ENCODE results near the gene TMEM198.

Gene TMEM198

GRCh38 chr2:219544567-219544966 lies 739 bp downstream of the TMEM198 start:
- DNase-seq (ENCODE audit: low read depth, low spot score): no peak

- no peak for DNase-seq (ENCODE audit: low read depth, low spot score)
These were observed 1.6 kb downstream of the TMEM198 start for GRCh38 chr2:219545295-219545942.

- DNase-seq (ENCODE audit: low read depth, low spot score): no peak
These were observed 2.1 kb downstream of the TMEM198 start for GRCh38 chr2:219545943-219546352.

GRCh38 chr2:219547621-219548020 lies 3.8 kb downstream of the TMEM198 start:
- DNase-seq (ENCODE audit: low read depth, low spot score): no peak

GRCh38 chr2:219548990-219549389 lies 5.2 kb downstream of the TMEM198 start:
- no peak for DNase-seq (ENCODE audit: low read depth, low spot score)

- DNase-seq (ENCODE audit: low read depth, low spot score): no peak
These were observed 5.8 kb downstream of the TMEM198 start for GRCh38 chr2:219549619-219550018.

GRCh38 chr2:219551441-219552381 lies 7.9 kb downstream of the TMEM198 start:
- DNase-seq (ENCODE audit: low read depth, low spot score): no peak

- DNase-seq (ENCODE audit: low read depth, low spot score): no peak
These were observed 8.7 kb downstream of the TMEM198 start for GRCh38 chr2:219552382-219553167.

GRCh38 chr2:219553168-219553417 lies 9.3 kb downstream of the TMEM198 start:
- no peak for DNase-seq (ENCODE audit: low read depth, low spot score)

GRCh38 chr2:219553463-219553963 lies 9.7 kb downstream of the TMEM198 start:
- DNase-seq (ENCODE audit: low read depth, low spot score): no peak

GRCh38 chr2:219554350-219554749 lies 10.5 kb downstream of the TMEM198 start:
- DNase-seq (ENCODE audit: low read depth, low spot score): no peak

GRCh38 chr2:219555956-219556355 lies 12.1 kb downstream of the TMEM198 start:
- DNase-seq (ENCODE audit: low read depth, low spot score): no peak

GRCh38 chr2:219556413-219556812 lies 12.6 kb downstream of the TMEM198 start:
- DNase-seq (ENCODE audit: low read depth, low spot score): no peak

- no peak for DNase-seq (ENCODE audit: low read depth, low spot score)
These were observed 13.5 kb downstream of the TMEM198 start for GRCh38 chr2:219557320-219557719.

- DNase-seq (ENCODE audit: low read depth, low spot score): no peak
These were observed 14.3 kb downstream of the TMEM198 start for GRCh38 chr2:219557791-219558785.

GRCh38 chr2:219559156-219559915 lies 15.5 kb downstream of the TMEM198 start:
- DNase-seq (ENCODE audit: low read depth, low spot score): no peak

GRCh38 chr2:219560037-219560892 lies 16.4 kb downstream of the TMEM198 start:
- no peak for DNase-seq (ENCODE audit: low read depth, low spot score)

GRCh38 chr2:219560893-219561178 lies 17.0 kb downstream of the TMEM198 start:
- DNase-seq (ENCODE audit: low read depth, low spot score): no peak
